Measurements from ENCODE around the gene DCUN1D2.
A peak's percentile ranks its signal among the peaks of the same experiment; 100 is the strongest.

DCUN1D2 gene

DNA sequence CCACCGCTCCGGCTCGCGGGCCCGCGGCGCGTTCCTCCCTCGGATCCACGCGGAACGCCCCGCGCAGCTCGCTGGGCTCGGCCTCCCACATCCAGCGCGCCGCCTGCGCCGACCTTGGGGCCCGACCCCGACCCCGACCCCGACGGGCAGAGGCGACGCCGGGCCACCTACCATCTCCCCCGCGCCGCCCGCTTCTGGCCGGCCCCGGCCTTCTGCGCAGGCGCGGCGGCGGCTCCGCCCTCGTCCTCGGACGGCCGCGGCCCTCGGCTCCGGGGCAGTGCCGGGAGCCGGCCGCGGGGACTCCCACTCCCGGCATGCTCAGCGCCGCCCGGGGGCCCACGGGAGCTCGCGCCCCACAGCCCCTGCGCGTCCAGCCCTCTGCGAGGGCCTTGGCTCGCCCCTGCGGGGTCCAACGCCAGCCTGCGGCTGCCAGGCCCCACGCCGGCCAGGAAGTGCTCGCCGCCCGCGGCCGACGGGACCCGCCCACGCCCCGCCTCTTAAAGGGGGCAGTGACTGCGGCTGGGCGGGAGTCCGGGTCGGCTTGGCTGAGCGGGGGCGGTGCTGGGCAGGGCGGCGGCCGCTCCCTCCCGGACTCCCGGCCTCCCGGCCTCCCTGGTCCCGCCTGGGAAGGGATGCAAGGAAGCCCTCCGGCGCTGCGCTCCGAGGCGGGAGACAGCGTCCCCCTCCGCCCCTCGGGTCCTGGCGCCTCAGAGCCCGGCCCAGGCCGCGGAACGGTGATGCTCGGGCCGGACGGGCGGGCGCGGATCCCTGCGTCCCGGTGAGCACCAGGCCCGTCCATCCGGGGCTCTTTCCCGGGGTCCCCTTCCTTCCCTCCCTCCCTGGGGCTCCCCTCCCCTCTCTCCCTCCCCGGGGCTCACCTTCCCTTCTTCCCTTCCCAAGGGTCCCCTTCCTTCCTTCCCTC lies at the start of gene DCUN1D2:
TSS of gene DCUN1D2 (minus strand) at position 216 of the 922 bp plus-strand sequence. CDS start at position 174, 42 bp downstream.
- H3K4me3 Mint-ChIP-seq: peak within 1 kb of the TSS; percentile 86
- CTCF ChIA-PET: interaction anchor here (0.7 to 1.4 kb wide), 3 partner anchors 10 to 33 kb away, joined by 3 read pairs; no protein-coding TSS in a partner anchor
- DNase-seq: peak; percentile 84
- H3K4me1 Mint-ChIP-seq: peaks cover 50% of the 10 kb centered on the region
- peaks cover 4% of the 10 kb centered on the region for H3K27me3 Mint-ChIP-seq
- peaks cover 13% of the 10 kb centered on the region for H3K36me3 Mint-ChIP-seq
- H3K27ac Mint-ChIP-seq: peak within 1 kb of the TSS; percentile 86
- no peaks in the 10 kb centered on the region for H3K9me3 Mint-ChIP-seq

DNA sequence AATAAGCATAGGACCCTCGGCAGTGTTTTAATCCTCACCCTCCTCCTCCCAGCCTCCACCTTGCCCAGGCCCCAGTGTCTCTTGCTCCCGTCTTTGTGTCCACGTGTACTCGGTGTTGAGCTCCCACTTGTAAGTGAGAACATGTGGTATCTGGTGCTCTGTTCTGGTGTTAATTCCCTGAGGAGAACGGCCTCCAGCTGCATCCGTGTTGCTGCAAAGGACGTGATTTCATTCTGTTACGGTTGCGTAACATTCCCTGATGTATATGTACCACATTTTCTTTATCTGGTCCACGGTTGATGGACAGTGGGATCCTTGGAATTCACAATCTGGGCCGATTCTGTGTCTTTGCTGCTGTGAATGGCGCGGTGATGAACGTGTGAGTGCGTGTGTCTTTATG lies 49.3 kb upstream of the DCUN1D2 start:
- CTCF ChIA-PET: interaction anchor here (1.0 kb wide), 1 partner anchor 22 kb away, joined by 3 read pairs; no protein-coding TSS in a partner anchor
- H3K4me1 Mint-ChIP-seq: no peaks in the 10 kb centered on the region
- peaks cover 21% of the 10 kb centered on the region for H3K36me3 Mint-ChIP-seq

DNA sequence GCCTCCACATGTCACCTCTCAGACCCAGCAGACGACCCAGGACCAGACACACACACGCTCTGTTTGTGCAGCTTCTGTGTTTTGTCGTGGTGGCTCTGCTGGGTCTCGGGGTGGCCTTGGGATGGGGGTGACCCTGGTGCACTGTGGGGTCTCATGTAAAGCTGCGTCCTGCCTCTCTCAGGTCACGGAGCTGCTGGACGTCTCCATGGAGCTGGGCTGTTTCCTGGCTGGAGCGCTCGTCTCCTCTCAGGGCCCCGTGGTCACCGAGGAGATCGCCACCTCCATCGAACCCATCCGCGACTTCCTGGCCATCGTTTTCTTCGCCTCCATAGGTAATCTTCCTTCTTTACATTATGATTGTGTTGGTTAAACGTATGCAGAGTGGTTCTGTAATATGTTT lies 48.7 kb upstream of the DCUN1D2 start:
- CTCF ChIA-PET: interaction anchor here (1.0 kb wide), 1 partner anchor 23 kb away, joined by 3 read pairs; no protein-coding TSS in a partner anchor
- no peak overlapping the region for H3K27ac Mint-ChIP-seq

More for the DNA sequence above, 49.3 kb upstream of the DCUN1D2 start:
- Mint-ChIP-seq H3K9me3 (peaks cover 10% of the 10 kb centered on the region), H3K27ac (no peak overlapping the region), H3K27me3 (no peaks in the 10 kb centered on the region), H3K4me3 (no peak overlapping the region)
- DNase-seq: no peak

DNA sequence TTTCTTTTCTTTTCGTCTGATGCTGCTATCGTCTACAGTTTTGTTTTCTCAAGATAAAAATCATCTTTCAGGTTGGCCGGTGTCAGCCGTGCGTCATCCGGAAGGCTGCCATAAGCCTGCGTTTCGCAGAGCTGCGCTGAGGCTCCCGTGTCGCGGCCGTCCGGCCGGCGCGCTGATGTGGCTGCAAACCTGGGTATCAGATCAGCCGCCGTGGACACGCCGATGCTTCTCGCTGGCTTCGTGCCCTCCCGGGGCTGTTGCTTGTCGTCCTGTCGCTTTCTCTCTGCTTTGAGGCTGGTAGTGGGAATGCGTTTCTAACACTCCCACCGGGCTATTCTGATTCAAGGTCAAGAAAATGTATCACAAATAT lies 48.2 kb upstream of the DCUN1D2 start:
- Mint-ChIP-seq H3K4me1 (no peaks in the 10 kb centered on the region), H3K9me3 (peaks cover 10% of the 10 kb centered on the region), H3K27ac (no peak overlapping the region), H3K36me3 (peaks cover 20% of the 10 kb centered on the region), H3K27me3 (no peaks in the 10 kb centered on the region), H3K4me3 (no peak overlapping the region)
- DNase-seq: no peak
- CTCF ChIA-PET: no interaction called here

More for the DNA sequence above, 48.7 kb upstream of the DCUN1D2 start:
- no peak for DNase-seq
- Mint-ChIP-seq H3K4me1 (no peaks in the 10 kb centered on the region), H3K36me3 (peaks cover 21% of the 10 kb centered on the region), H3K9me3 (peaks cover 10% of the 10 kb centered on the region), H3K4me3 (no peak overlapping the region), H3K27me3 (no peaks in the 10 kb centered on the region)

DNA sequence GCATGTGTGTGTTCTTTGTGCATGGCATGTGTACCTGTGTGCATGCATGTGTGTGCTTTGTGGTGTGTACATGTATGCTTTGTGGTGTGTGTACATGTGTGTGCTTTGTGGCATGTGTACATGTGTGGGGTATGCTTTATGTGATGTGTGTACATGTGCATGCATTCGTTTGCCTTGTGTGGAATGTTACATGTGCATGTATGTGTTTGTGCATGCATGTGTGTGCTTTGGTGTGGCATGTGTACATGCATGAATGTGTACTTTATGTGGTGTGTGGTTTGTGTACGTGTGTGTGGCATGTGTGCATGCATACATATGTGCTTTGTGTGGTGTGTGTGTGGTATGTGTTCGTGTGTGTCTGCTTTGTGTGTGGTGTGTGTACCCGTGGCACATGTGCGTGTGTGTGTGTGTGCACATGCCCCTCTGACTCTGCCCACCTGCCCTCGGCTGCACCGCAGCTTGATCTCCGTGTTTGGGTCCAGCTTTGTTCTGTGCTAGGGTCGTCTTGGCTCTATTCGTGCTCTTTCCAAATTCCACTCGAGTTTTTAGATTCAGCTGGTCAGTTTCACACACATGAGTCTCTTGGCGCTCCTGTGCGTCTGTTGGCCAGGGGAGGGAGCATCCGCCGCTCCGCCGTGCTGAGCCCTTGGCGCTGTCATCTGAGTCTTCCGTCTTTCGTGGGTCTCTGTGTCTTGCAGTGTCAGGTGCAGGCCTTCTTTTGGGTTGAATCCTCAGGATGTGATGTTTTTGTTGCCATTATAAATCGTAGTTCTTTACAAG lies 47.6 kb upstream of the DCUN1D2 start:
- Mint-ChIP-seq H3K4me3 (no peak overlapping the region), H3K27ac (no peak overlapping the region), H3K36me3 (peaks cover 17% of the 10 kb centered on the region), H3K9me3 (peaks cover 8% of the 10 kb centered on the region), H3K27me3 (no peaks in the 10 kb centered on the region), H3K4me1 (no peaks in the 10 kb centered on the region)
- DNase-seq: no peak
- CTCF ChIA-PET: no interaction called here

DNA sequence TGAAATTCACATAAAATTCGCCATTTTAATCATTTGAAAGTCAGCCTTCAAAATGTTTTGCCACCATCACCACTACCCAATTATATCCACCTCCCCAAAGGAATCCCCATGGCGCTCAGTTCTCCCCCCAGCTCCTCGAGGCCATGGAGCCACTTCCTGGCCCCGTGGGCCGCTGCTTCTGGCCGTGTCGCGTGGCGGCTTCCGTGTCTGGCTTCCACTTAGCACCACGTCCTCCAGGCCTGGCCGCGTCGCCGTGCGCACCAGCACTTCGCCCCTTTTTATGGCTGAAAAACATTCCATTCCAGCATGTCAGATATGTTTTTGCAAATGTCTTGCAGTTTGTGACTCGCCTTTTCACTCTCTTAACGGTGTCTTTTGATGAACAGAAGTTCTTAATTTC lies 46.7 kb upstream of the DCUN1D2 start:
- CTCF ChIA-PET: no interaction called here
- H3K27ac Mint-ChIP-seq: no peak overlapping the region

DNA sequence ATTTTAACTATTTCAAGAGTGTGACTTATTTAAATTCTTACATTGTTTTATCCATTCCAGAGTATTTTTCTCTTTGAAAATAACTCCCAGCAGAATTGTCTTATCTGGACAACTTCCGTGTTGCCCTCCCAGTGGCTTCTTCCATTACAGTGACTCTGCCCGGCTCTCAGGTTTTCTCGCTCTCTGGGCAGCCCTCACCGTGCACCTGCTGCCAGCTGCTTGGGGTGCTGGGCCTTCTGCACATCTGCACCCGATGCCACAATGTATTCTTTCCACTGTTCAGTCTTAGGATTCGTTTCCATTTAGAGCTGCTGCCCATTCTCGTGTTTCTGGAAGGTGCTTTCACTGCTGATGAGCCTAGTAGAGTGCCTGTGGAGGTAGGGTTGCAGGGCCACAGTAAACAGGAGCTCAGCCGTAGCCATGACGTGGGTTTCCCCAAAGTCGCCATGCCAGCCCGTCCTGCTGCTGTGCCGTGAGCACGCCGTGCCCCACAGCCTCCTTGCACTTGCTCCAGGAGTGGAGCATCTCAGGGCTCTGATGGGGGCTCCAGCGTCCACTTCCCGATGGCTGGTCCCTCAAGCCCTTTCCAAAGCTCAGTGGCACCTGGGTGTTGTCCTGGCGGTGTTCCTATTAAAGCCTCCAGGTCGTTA lies 46.1 kb upstream of the DCUN1D2 start:
- peaks cover 8% of the 10 kb centered on the region for H3K9me3 Mint-ChIP-seq
- CTCF ChIA-PET: no interaction called here
- H3K36me3 Mint-ChIP-seq: peaks cover 17% of the 10 kb centered on the region
- H3K27me3 Mint-ChIP-seq: no peaks in the 10 kb centered on the region
- H3K4me1 Mint-ChIP-seq: no peaks in the 10 kb centered on the region
- no peak overlapping the region for H3K4me3 Mint-ChIP-seq
- H3K27ac Mint-ChIP-seq: no peak overlapping the region
- no peak for DNase-seq

More for the DNA sequence above, 46.7 kb upstream of the DCUN1D2 start:
- Mint-ChIP-seq H3K4me3 (no peak overlapping the region), H3K9me3 (peaks cover 8% of the 10 kb centered on the region), H3K36me3 (peaks cover 17% of the 10 kb centered on the region), H3K4me1 (no peaks in the 10 kb centered on the region), H3K27me3 (no peaks in the 10 kb centered on the region)
- no peak for DNase-seq

DNA sequence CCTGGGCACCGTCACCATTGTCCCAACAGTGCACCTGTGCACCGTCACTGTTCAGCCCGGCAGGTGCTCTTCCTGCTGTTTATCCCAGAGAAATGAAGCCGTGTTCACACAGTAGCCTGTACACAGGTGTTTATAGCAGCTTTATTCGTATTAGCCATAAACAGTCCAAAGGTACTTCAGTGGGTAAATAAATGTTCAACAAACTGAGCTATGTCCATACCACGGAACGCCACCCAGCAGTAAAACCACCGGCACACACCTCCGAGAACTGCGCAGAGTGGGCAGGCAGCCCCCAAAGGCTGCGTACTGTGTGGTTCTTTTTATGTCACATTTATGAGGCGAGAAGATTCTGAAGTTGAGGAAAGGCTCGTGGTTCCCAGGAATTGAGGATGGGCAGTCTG lies 44.9 kb upstream of the DCUN1D2 start:
- Mint-ChIP-seq H3K9me3 (no peaks in the 10 kb centered on the region), H3K27me3 (no peaks in the 10 kb centered on the region), H3K27ac (no peak overlapping the region), H3K4me1 (no peaks in the 10 kb centered on the region), H3K4me3 (no peak overlapping the region), H3K36me3 (peaks cover 7% of the 10 kb centered on the region)
- DNase-seq: no peak
- CTCF ChIA-PET: no interaction called here

DNA sequence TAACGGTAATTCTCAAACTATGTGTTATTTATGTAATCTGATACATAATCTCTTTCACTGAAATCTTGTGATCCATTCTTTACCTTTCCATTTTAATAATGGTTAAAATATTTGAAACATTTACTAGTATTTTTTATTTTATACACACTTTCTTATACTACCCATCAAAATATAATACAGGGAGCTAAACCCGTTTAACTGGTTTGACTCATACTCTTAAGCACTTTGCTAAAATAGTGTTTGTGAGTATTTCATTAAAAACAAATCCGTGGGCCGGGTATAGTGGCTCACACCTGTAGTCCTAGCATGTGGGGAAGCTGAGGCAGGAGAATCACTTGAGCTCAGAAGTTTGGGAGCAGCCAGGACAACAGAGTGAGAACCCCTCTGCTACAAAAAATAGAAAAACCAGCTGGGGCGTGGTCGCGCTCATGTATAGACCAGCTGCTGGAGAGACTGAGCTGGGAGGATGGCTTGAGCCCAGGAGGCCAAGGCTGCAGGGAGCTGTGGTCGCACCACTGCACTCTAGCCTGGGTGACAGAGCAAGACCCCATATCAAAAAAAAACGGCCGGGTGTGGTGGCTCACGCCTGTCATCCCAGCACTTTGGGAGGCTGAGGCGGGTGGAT lies 43.8 kb upstream of the DCUN1D2 start:
- H3K36me3 Mint-ChIP-seq: no peaks in the 10 kb centered on the region
- H3K4me1 Mint-ChIP-seq: no peaks in the 10 kb centered on the region
- no peak overlapping the region for H3K4me3 Mint-ChIP-seq

DNA sequence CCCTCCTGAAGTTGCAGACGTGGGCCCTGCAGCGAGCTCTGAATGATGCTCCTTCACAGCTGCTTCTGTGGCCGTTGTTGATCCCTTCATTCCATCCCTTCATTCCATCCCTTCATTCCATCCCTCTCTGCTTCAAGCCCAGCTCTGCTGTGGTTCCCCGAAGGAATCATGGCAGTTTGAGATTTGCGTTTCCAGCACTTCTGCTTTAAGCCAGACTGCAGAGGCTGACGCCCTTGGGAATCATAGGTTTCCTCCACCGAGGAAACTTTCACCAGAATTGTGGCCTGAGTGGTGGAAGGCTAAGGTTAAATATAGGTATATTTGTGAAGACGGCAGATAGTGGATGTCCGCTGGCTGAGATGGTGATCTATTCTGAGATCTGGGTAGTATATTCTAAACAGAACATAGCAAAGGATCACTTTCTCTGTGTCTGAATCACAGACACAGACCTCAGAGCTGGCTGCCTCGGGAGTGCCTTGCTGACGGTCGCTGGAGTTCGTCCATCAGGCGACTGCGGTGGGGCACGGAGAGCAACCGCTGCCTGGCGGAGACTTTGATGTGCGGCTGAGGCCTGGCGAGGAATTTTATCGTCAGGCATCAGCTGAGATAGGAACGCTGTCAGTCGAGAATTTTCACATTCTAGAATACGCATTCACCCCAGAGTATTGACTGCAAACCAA lies 42.8 kb upstream of the DCUN1D2 start:
- no peaks in the 10 kb centered on the region for H3K9me3 Mint-ChIP-seq

More for the DNA sequence above, 43.8 kb upstream of the DCUN1D2 start:
- Mint-ChIP-seq H3K27ac (no peak overlapping the region), H3K27me3 (no peaks in the 10 kb centered on the region), H3K9me3 (no peaks in the 10 kb centered on the region)
- DNase-seq: no peak
- CTCF ChIA-PET: interaction anchor here (1.0 kb wide), 1 partner anchor 11 kb away, joined by 3 read pairs; no protein-coding TSS in a partner anchor

DNA sequence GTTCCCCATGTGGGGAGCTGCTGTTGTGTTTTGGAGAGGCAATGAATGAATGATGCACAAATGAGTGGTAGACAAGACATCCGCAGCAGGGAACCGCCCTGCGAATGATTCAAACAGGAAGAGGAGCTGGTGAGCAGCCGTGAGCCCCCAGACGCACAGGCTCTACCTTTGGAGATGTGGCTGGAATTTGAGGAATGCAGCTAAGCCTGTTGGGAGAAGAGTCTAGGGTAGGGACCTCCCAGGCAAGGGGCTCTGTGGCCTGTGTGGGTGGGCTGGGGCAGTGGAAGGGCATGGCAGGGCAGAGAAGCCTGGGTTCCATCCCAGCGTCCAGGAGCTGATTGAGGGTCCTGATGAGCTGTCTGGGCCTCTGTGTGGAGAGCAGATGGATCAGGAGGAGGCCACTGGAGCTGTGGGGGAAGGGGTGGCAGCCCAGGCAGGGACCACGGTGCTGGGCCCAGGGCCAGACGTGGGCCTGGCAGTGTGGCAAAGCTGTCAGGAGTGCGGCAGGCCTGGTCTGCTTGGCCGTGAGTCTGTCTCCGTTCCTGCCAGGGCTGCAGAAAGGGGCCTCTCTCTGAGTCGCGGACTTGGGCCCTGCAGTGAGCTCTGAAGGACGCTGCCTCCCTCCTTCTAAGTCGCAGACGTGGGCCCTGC lies 41.8 kb upstream of the DCUN1D2 start:
- Mint-ChIP-seq H3K4me1 (no peaks in the 10 kb centered on the region), H3K4me3 (no peak overlapping the region), H3K27ac (peak overlapping the region; percentile 77), H3K36me3 (peaks cover 3% of the 10 kb centered on the region), H3K9me3 (no peaks in the 10 kb centered on the region), H3K27me3 (no peaks in the 10 kb centered on the region)
- no peak for DNase-seq
- CTCF ChIA-PET: no interaction called here

More for the DNA sequence above, 42.8 kb upstream of the DCUN1D2 start:
- Mint-ChIP-seq H3K27ac (no peak overlapping the region), H3K4me3 (no peak overlapping the region), H3K4me1 (no peaks in the 10 kb centered on the region), H3K36me3 (peaks cover 3% of the 10 kb centered on the region), H3K27me3 (no peaks in the 10 kb centered on the region)
- DNase-seq: no peak
- CTCF ChIA-PET: no interaction called here

DNA sequence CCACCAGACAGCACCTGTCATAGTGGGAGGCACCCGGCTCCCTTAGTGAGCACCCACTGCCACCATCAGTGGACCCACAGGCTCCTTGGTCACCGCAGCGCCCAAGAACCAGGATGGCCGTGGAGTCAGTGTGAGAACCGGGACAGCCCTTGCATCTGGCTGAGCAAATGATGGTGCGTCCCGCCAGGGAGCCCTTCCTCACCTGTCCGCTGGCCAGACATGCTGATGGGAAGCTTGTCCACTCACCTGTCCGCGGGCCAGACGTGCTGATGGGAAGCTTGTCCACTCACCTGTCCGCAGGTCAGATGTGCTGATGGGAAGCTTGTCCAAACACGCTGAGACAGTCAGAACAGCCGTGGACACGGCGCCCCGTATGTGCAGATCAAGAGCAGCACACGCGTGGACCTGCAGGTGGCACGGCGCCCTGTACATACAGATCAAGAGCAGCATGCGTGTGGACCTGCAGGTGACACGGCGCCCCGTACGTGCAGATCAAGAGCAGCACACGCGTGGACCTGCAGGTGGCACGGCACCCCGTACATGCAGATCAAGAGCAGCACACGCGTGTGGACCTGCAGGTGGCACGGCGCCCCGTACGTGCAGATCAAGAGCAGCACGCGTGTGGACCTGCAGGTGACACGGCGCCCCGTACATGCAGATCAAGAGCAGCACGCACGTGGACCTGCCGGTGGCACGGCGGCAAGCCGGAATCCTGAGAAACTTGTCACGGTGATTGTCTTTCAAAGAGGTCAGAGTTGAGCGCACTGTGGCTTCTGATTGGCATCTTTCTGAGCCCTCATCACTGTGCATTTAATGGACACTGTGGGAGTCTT lies 40.7 kb upstream of the DCUN1D2 start:
- CTCF ChIA-PET: interaction anchor here (0.5 to 1.2 kb wide), 2 partner anchors 34 to 59 kb away, joined by 3 read pairs; no protein-coding TSS in a partner anchor
- no peaks in the 10 kb centered on the region for H3K27me3 Mint-ChIP-seq
- no peaks in the 10 kb centered on the region for H3K4me1 Mint-ChIP-seq
- no peaks in the 10 kb centered on the region for H3K9me3 Mint-ChIP-seq
- H3K27ac Mint-ChIP-seq: no peak overlapping the region
- H3K36me3 Mint-ChIP-seq: peaks cover 3% of the 10 kb centered on the region
- DNase-seq: no peak
- no peak overlapping the region for H3K4me3 Mint-ChIP-seq

Measured in activated naive CD4-positive, alpha-beta T cell treated with anti-CD3 and anti-CD28 coated beads, Interleukin-2, amount 10 ng/mL, durations not matched to agents 7 days and 5 days (primary cell).